ENCODE data around the gene GLB1L3. TPM values are rescaled to one million over a fixed set of nuclear protein-coding genes. Genes with fewer than 3 reads are reported as not detected.

Gene GLB1L3
- total and polyA plus RNA-seq, 2 of the 4 experiments (the other 2 are of a cell fraction) = not detected

GRCh38 chr11:134245434-134245833 is 30.7 kb upstream of the GLB1L3 start:
- intact Hi-C loops (cut with micrococcal nuclease) = no loop called here
- TF ChIP-seq CEBPB (IDR thresholded peaks at IDR 0.05; ENCODE audit: low read depth, low read length) (no peak), MAFK (IDR thresholded peaks at IDR 0.05; ENCODE audit: low read depth, low read length) (no peak), CHD1 (IDR thresholded peaks at IDR 0.05; ENCODE audit: low read depth, low read length) (no peak), POLR2A (IDR thresholded peaks at IDR 0.05; ENCODE audit: low read depth, low read length) (no peak)

More at GRCh38 chr11:134245434-134245833, 30.7 kb upstream of the GLB1L3 start:
- H2AFZ ChIP-seq (replicated peaks; ENCODE audit: low read length, poor library complexity) = no peak overlapping the region
- no peaks in the 10 kb centered on the region for H4K20me1 ChIP-seq (ENCODE audit: insufficient read depth, low read length)
- H3K27ac ChIP-seq (ENCODE audit: insufficient read depth, low read length) = no peak overlapping the region
- H2BK20ac ChIP-seq (ENCODE audit: low read depth, low read length) = no peak overlapping the region
- H4K5ac ChIP-seq (ENCODE audit: low read depth, low read length) = no peak overlapping the region
- H2AK9ac ChIP-seq (replicated peaks; ENCODE audit: low read depth, low read length, poor library complexity) = no peak overlapping the region
- no peak overlapping the region for H2BK15ac ChIP-seq (ENCODE audit: low read depth, low read length)
- ATAC-seq (ENCODE audit: low read depth) = no peak
- DNase-seq = no peak
- no peaks in the 10 kb centered on the region for H3K27me3 ChIP-seq (ENCODE audit: control insufficient read depth, insufficient read depth, low read length)
- H3K18ac ChIP-seq (ENCODE audit: low read depth, low read length) = no peak overlapping the region
- in situ Hi-C loops (cut with MboI; ENCODE audit: low sequenced_read_pairs) (no loop called here), dilution Hi-C loops (cut with HindIII; ENCODE audit: low sequenced_read_pairs, unreplicated experiment) (no loop called here)
- H3K9ac ChIP-seq (ENCODE audit: low read depth, low read length) = no peak overlapping the region
- POLR2A ChIA-PET (ENCODE audit: unreplicated experiment) = no interaction called here
- CTCF ChIA-PET = no interaction called here
- peaks cover 67% of the 10 kb centered on the region for H3K36me3 ChIP-seq (ENCODE audit: control insufficient read depth, insufficient read depth, low read length)
- no peak overlapping the region for H3K23ac ChIP-seq (ENCODE audit: low read depth, low read length)
- no peak overlapping the region for H3K4me3 ChIP-seq (ENCODE audit: insufficient read depth, low read depth, low read length)
- H3K79me1 ChIP-seq (ENCODE audit: low read depth in 1 of 2, low read length in 2 of 2) = no peaks in the 10 kb centered on the region; a peak in 1 of 4 replicates
- no peak overlapping the region for H2BK120ac ChIP-seq (ENCODE audit: low read depth, low read length)
- no TSS peak for BruUV-seq (replicated peaks)
- H3K56ac ChIP-seq (ENCODE audit: extremely low read depth, insufficient read depth, low read length) = no peak overlapping the region
- no CpG with 5 or more reads among the region's 14 CpGs for WGBS, 2 experiments (ENCODE audit: extremely low coverage in 2 of 2, insufficient read length in 1 of 2)
- no peak overlapping the region for H4K91ac ChIP-seq (ENCODE audit: insufficient read depth, low read depth, low read length)
- H3K4ac ChIP-seq (ENCODE audit: low read depth, low read length) = no peak overlapping the region
- no peaks in the 10 kb centered on the region for H3K4me1 ChIP-seq (ENCODE audit: control insufficient read depth, insufficient read depth, low read length)
- no peak overlapping the region for H3K14ac ChIP-seq (replicated peaks; ENCODE audit: low read depth, low read length)
- H2BK5ac ChIP-seq (ENCODE audit: low read depth, low read length, poor library complexity, severe bottlenecking) = no peak overlapping the region
- H2AK5ac ChIP-seq (ENCODE audit: low read depth, low read length) = no peak overlapping the region
- H3K4me2 ChIP-seq (ENCODE audit: low read depth, low read length) = no peak overlapping the region
- H3K9me3 ChIP-seq (ENCODE audit: control insufficient read depth, insufficient read depth, low read length) = no peaks in the 10 kb centered on the region
- no peaks in the 10 kb centered on the region; the same call in 1 of the 2 replicates for H3K9me1 ChIP-seq (ENCODE audit: insufficient read depth, low read length)
- no peak overlapping the region for H4K8ac ChIP-seq (ENCODE audit: low read depth in 2 of 2, low read length in 2 of 2)

Measured in IMR-90 (cell line).